GM12891 (cell line): ENCODE results near the gene ST6GALNAC1.
A peak's percentile ranks its signal among the peaks of the same experiment; 100 is the strongest.

Source experiments
- DNase-seq: peaks from one replicate; pipeline ENCODE4 v3.0.0; 2011; ENCODE audit warnings: low spot score; ENCODE audit not compliant: insufficient read length
- FAIRE-seq: peaks from 2 replicates; lab custom pipeline; 2011; peaks lifted over from hg19 to GRCh38; lab: Jason Lieb, UNC
- PAX5 ChIP-seq: IDR thresholded peaks from 2 replicates; pipeline ENCODE4 v1.6.1; 2011; ENCODE audit warnings: low read length, moderate library complexity, mild to moderate bottlenecking; ENCODE audit not compliant: insufficient read depth, severe bottlenecking
- POLR2A ChIP-seq: IDR thresholded peaks from 2 replicates; pipeline ENCODE4 v1.6.1; 2011; ENCODE audit warnings: low read depth, low read length, control low read depth
- POLR2AphosphoS5 ChIP-seq: IDR thresholded peaks from 2 replicates; pipeline ENCODE4 v1.6.1; 2011; ENCODE audit warnings: low read depth, low read length, control low read depth
- POU2F2 ChIP-seq: IDR thresholded peaks from 2 replicates; pipeline ENCODE4 v1.6.1; 2011; ENCODE audit warnings: low read depth, mild to moderate bottlenecking, control low read depth, low read length, moderate library complexity
- SPI1 ChIP-seq: IDR thresholded peaks from 2 replicates; pipeline ENCODE4 v1.6.1; 2011; ENCODE audit warnings: low read depth, low read length, control low read depth
- TAF1 ChIP-seq: IDR thresholded peaks from 2 replicates; pipeline ENCODE4 v1.6.1; 2011; ENCODE audit warnings: low read depth, low read length, control low read depth

ST6GALNAC1 gene

DNA sequence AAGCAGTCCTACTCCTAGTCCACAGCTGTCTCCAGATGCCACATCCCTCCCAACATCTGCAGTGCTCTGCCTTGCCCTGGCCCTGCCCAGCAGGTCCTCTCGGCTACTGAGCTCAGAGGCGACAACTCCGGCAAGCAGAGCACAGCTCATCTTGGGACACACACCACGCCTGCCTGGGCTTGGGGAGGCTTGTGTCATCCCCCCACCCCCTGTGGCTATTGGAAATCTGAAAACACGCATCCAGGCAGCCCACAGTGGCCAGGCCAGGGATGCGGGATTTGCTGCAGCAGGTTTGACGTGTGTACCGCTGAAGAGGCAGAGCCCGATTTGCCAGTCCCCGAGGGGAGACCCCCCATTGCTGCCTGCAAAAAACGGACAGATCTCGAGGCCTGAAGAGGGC is 41.8 kb upstream of the ST6GALNAC1 start:
- FAIRE-seq, result no peak
- no peak for DNase-seq
- TF ChIP-seq PAX5 (no peak), POLR2A (no peak), POU2F2 (no peak), TAF1 (no peak), POLR2AphosphoS5 (no peak), SPI1 (no peak)

DNA sequence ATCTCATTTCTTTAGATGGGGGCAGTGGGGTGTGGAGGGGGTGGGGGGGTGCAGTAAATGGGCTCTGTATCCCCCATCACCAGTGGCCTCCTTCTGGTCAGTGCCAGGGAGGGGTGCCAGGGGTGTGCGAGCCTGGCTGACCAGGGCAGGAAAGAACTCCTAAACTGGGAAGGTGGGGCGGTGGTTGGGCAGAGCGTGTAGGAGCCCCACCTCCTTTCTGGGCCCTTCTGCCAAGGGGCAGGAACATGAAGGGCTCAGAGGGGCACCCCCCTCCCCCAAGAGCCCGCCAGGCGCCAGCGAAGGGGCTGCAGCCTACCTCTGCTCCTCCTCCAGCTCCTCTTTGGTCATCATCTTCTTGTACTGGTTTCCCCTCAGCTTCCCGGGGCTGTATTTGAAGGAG is 41.2 kb upstream of the ST6GALNAC1 start:
- FAIRE-seq (no peak), DNase-seq (no peak)
- TF ChIP-seq TAF1 (no peak), PAX5 (no peak), POU2F2 (no peak), POLR2A (no peak), SPI1 (no peak), POLR2AphosphoS5 (no peak)

DNA sequence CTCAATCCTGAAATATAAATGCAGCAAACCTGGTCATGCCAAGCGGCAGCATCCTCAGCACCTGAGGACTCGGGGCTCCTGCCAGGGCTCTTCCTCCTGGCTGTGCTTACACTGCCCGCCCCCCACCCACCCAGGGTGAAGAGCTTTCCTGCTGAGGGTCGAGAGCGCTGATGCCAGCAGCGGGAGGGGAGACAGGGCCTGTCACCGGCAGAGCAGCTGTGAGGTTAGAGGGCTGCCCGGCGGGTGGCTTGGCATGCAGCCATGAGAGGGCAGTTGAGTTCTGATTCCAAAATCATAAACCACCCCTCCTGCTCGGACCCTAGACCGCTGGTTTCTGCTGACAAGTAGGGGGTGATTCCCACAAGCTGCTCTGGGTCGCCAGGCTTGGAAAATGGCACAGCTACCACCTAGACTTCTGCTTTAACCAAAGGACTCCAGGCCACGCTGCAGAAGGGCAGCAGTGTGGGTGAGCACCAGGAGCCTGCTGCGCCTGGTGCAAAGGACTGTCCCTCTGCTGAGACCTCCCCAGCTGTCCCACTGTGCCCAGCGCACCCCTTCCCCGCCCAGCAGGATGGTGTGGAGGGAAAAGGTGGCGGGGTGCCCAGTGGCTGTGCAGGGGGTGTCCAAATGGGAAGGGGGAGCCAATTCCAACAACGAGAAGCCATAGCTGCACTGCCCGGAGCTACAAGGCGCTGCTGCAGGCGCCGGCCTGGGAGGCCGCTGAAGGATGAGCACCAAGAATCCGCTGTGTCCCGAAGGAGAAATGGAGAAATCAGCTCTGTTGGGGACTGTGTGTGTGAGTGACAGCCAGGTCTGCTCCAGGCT is 40.6 kb upstream of the ST6GALNAC1 start:
- TF ChIP-seq SPI1 (no peak), POU2F2 (no peak), TAF1 (no peak), POLR2AphosphoS5 (no peak), PAX5 (no peak), POLR2A (no peak)
- DNase-seq, result no peak
- FAIRE-seq, result no peak

DNA sequence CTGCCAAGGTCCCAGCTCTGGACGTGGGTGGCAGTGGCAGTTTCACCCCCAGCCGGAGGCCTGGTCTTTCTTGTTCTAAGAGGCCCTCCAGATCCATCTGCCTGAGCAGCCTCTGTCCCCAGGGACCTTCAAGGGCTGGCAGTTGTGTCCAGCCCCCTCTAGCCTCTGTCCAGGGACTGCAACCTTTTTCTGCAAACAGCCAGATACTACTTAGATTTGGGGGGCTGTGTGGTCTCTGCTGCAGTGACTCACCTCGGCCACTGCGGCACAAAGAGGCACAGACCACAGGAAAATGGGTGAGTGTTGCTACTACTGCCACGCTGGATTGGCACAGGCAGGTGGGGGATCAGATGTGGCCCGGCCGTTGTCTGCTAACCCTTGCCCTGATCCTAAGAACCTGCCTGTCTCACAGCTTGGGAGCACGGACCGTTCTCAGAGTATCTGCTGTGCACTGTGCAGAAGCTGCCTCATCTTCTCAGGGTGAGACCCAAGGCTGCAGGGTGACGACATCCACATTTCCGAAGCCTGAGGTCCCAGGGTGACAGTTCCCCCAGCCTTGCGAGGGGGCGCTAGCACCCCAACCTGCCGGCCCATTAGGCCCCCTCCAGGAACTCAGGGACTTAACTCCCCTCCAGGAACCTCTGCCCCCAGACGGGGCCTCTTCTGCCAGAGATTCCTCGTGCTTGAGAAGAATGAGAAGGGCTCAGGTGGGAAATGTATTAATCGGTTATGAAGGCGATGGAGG is 39.6 kb upstream of the ST6GALNAC1 start:
- no peak for TF ChIP-seq SPI1
- no peak for TF ChIP-seq PAX5
- no peak for TF ChIP-seq POU2F2
- TF ChIP-seq POLR2AphosphoS5, result no peak
- no peak for TF ChIP-seq TAF1
- TF ChIP-seq POLR2A, result no peak

DNA sequence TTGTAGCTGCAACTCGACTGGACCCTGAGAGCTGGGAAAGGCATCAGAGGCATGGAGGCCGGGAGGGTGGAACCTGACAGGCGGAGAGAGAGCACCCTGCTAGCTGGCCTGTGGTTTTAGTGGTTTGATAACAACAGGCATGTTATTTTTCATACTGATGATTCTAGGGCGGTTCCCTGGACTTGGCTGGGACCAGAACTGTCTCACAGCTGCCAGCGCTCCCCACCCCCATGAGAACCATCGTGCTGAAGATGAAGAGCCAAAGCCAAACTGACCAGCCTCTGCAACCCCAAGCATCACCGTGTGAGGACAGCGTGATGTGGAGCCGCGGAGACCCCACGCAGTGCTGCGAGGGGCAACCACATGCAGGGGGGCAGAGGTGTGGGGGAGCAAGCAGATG is 38.7 kb upstream of the ST6GALNAC1 start:
- TF ChIP-seq POU2F2 (no peak), PAX5 (no peak), POLR2AphosphoS5 (no peak), TAF1 (no peak), SPI1 (no peak), POLR2A (no peak)
- FAIRE-seq (no peak), DNase-seq (no peak)

More for the DNA sequence above, 39.6 kb upstream of the ST6GALNAC1 start:
- FAIRE-seq (no peak), DNase-seq (no peak)

DNA sequence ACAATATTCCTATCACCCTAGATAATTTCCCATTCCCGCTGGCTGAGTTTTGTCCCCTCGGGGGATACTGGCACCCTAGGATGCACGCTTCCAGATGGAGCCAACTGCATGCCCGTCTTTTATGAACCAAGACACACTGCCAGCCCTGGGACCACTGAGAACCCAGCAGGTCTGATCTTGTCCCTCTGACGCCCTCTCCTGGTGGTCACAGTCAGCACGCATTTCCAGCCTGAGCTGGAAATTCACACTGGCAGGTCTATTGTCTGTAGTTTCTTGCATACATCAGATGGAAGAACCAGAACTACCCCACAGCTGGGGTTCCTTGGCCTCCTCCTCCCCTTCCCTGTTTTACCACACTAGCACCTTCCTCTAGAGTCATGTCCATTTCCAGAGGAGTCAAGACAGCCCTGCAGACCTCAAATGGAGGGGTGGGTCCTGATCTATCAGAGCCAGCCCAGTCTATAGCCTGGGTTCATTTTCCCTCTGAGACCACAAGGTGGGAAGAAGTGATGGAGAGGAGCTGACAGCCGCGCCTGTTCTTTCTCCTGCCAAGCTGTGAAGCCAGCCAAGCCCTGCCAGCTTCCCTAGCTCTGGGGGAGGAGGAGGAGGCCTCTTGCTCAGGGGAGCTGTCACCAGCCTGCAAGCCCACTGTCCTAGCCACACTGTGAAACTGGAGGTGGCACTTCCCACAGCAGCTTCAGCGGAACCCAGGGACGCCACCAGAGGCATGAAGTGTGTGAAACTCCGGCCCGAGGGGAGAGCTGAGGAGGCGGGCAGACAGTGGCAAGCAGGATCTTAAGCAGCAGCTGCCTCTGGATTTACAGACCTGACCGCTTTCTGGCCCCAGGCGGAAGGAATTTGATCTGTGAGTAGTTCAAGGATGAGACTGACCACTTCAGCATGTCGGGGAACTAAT is 37.9 kb upstream of the ST6GALNAC1 start:
- TF ChIP-seq PAX5 (no peak), SPI1 (no peak), POU2F2 (no peak), POLR2A (no peak), POLR2AphosphoS5 (no peak), TAF1 (no peak)
- DNase-seq (peak; percentile 67), FAIRE-seq (peak; percentile 81)

DNA sequence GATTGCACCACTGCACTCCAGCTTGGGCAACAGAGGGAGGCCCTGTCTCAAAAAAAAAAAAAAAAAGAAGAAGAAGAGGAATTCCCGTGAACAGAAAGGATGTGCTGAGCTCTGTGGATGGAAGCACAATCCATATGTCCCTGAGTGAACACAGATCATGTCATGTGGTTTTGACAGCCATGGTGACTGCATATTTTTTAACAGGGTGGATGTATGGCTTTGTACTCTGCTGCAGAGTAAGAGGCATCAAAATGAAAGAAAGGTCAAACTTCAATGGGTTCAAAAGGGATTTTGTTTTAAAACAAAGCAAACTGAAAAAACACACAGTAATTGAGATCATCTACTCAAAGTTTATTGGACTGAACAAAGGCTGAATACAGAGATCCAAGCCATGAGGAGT is 35.7 kb upstream of the ST6GALNAC1 start:
- DNase-seq (no peak), FAIRE-seq (no peak)
- TF ChIP-seq TAF1, result no peak
- TF ChIP-seq POU2F2, result no peak
- no peak for TF ChIP-seq POLR2A
- TF ChIP-seq SPI1, result no peak
- no peak for TF ChIP-seq POLR2AphosphoS5
- no peak for TF ChIP-seq PAX5

DNA sequence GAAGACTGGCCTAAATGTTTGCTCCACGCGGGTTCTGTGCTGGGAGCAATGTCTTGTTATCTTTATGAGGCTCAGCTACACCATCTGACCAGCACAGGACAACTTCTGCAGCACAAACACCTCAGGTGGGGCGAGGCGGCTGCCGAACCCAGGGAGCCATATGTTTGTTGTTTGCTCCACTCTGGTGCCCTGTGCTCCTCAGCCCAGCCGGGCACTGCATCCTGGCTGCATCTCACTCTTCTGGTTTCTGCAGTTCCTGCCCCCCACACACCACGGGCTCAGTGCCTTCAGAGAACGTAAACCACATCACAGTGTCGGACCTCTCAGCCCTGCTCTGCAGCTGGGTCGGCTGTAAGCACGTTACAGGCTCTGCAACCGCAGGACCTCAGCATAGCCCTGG is 34.8 kb upstream of the ST6GALNAC1 start:
- FAIRE-seq (no peak), DNase-seq (no peak)
- TF ChIP-seq POLR2AphosphoS5 (no peak), PAX5 (no peak), POU2F2 (no peak), POLR2A (no peak), SPI1 (no peak), TAF1 (no peak)
